IMR-90 (cell line): ENCODE results near the gene TECTA. TPM values are rescaled to one million over a fixed set of nuclear protein-coding genes. Genes with fewer than 3 reads are reported as not detected.

Source experiments
- ATAC-seq: fragments of 200-7000 bp; cut with Tn5 transposase; 2 replicates; pipeline ENCODE4 v1.9.1; 2020; ENCODE audit warnings: low read depth, mild to moderate bottlenecking, moderate library complexity
- BruUV-seq: library from RNA; stranded (reverse); fragments of 400-500 nt; replicated peaks from 2 replicates; lab custom pipeline; 2021; lab: Mats Ljungman, UMichigan
- CTCF ChIA-PET: fragments of 300-600 bp; formaldehyde crosslinking; extraction: SDS; loops from one replicate; lab custom pipeline; 2021; ENCODE audit warnings: antibody characterized with exemption; lab: Yijun Ruan, JAX
- POLR2A ChIA-PET: fragments of 300-600 bp; sonication (Branson Sonifier 250); formaldehyde crosslinking; loops from one replicate; lab custom pipeline; 2022; ENCODE audit warnings: antibody characterized with exemption; ENCODE audit not compliant: unreplicated experiment; lab: Charles Lee
- DNase-seq: peaks from one replicate; pipeline ENCODE4 v3.0.0; 2013
- H2AFZ ChIP-seq: replicated peaks from 2 replicates; pipeline ENCODE3; 2013; ENCODE audit warnings: low read length, mild to moderate bottlenecking; ENCODE audit not compliant: poor library complexity
- H2AK5ac ChIP-seq: 2 replicates; pipeline ENCODE4 v1.6.1; 2013; ENCODE audit warnings: low read depth, low read length, inconsistent platforms
- H2AK9ac ChIP-seq: replicated peaks from 2 replicates; pipeline ENCODE3; 2013; ENCODE audit warnings: mild to moderate bottlenecking, low read depth, low read length, moderate library complexity; ENCODE audit not compliant: poor library complexity
- H2BK120ac ChIP-seq: 2 replicates; pipeline ENCODE4 v1.6.1; 2013; ENCODE audit warnings: low read depth, low read length, inconsistent platforms
- H2BK15ac ChIP-seq: 3 replicates; pipeline ENCODE4 v1.6.1; 2013; ENCODE audit warnings: low read depth, low read length, inconsistent platforms
- H2BK20ac ChIP-seq: 2 replicates; pipeline ENCODE4 v1.6.1; 2013; ENCODE audit warnings: low read depth, mild to moderate bottlenecking, inconsistent platforms, low read length, moderate library complexity
- H2BK5ac ChIP-seq: 2 replicates; pipeline ENCODE4 v1.6.1; 2013; ENCODE audit warnings: mild to moderate bottlenecking, low read depth, low read length, inconsistent platforms; ENCODE audit not compliant: poor library complexity, severe bottlenecking
- H3K14ac ChIP-seq: replicated peaks from 2 replicates; pipeline ENCODE4 v1.6.1; 2013; ENCODE audit warnings: low read depth, low read length, inconsistent platforms
- H3K18ac ChIP-seq: 2 replicates; pipeline ENCODE4 v1.6.1; 2013; ENCODE audit warnings: low read depth, low read length, control low read depth
- H3K23ac ChIP-seq: 2 replicates; pipeline ENCODE4 v1.6.1; 2013; ENCODE audit warnings: low read depth, low read length, inconsistent platforms
- H3K27ac ChIP-seq: 2 replicates; pipeline ENCODE4 v1.5.1; 2013; ENCODE audit warnings: mild to moderate bottlenecking, control low read depth, low read length; ENCODE audit not compliant: insufficient read depth
- H3K27me3 ChIP-seq: 2 replicates; pipeline ENCODE4 v1.6.1; 2013; ENCODE audit warnings: low read length; ENCODE audit not compliant: control insufficient read depth, insufficient read depth
- H3K36me3 ChIP-seq: 2 replicates; pipeline ENCODE4 v1.6.1; 2013; ENCODE audit warnings: low read length, mixed read lengths; ENCODE audit not compliant: control insufficient read depth, insufficient read depth
- H3K4ac ChIP-seq: 2 replicates; pipeline ENCODE4 v1.6.1; 2013; ENCODE audit warnings: low read depth, low read length, inconsistent platforms
- H3K4me1 ChIP-seq: 2 replicates; pipeline ENCODE4 v1.6.1; 2013; ENCODE audit warnings: low read length, mixed read lengths; ENCODE audit not compliant: control insufficient read depth, insufficient read depth
- H3K4me2 ChIP-seq: 2 replicates; pipeline ENCODE4 v1.6.1; 2013; ENCODE audit warnings: low read depth, mild to moderate bottlenecking, control low read depth, low read length, moderate library complexity
- H3K4me3 ChIP-seq: 2 replicates; pipeline ENCODE4 v1.5.1; 2013; ENCODE audit warnings: low read depth, mild to moderate bottlenecking, control low read depth, low read length, moderate library complexity; ENCODE audit not compliant: insufficient read depth
- H3K56ac ChIP-seq: 2 replicates; pipeline ENCODE4 v1.6.1; 2013; ENCODE audit warnings: low read length, inconsistent platforms; ENCODE audit not compliant: insufficient read depth; ENCODE audit errors: extremely low read depth
- H3K79me1 ChIP-seq, 2 experiments: 2 replicates each; pipeline ENCODE4 v1.6.1; 2013; ENCODE audit warnings: low read length in 2 of 2, inconsistent platforms in 1 of 2, low read depth in 1 of 2
- H3K9ac ChIP-seq: 2 replicates; pipeline ENCODE4 v1.6.1; 2013; ENCODE audit warnings: low read depth, low read length, control low read depth
- H3K9me1 ChIP-seq: 2 replicates; pipeline ENCODE4 v1.6.1; 2013; ENCODE audit warnings: low read length, inconsistent platforms; ENCODE audit not compliant: insufficient read depth
- H3K9me3 ChIP-seq: 2 replicates; pipeline ENCODE4 v1.6.1; 2013; ENCODE audit warnings: low read length; ENCODE audit not compliant: control insufficient read depth, insufficient read depth
- H4K20me1 ChIP-seq: 2 replicates; pipeline ENCODE4 v1.6.1; 2013; ENCODE audit warnings: low read length, inconsistent platforms; ENCODE audit not compliant: insufficient read depth
- H4K5ac ChIP-seq: 2 replicates; pipeline ENCODE4 v1.6.1; 2013; ENCODE audit warnings: mild to moderate bottlenecking, low read depth, low read length, control low read depth
- H4K8ac ChIP-seq, 2 experiments: 2 replicates each; pipeline ENCODE4 v1.6.1; 2013; ENCODE audit warnings: low read depth in 2 of 2, low read length in 2 of 2, control low read depth in 1 of 2, inconsistent platforms in 1 of 2
- H4K91ac ChIP-seq: 2 replicates; pipeline ENCODE4 v1.6.1; 2013; ENCODE audit warnings: low read depth, low read length, inconsistent platforms; ENCODE audit not compliant: insufficient read depth
- BHLHE40 ChIP-seq: fragments of 150-350 bp; IDR thresholded peaks from 2 replicates; pipeline ENCODE4 v1.6.1; 2016; ENCODE audit warnings: mild to moderate bottlenecking, low read depth, low read length
- CHD1 ChIP-seq: IDR thresholded peaks from 2 replicates; pipeline ENCODE4 v1.6.1; 2012; ENCODE audit warnings: low read depth, low read length, improper control_type of control experiment
- CTCF ChIP-seq: conservative IDR thresholded peaks from 2 replicates; pipeline ENCODE4 v1.5.1; 2012; ENCODE audit warnings: mild to moderate bottlenecking, low read depth, low read length, improper control_type of control experiment
- ELK1 ChIP-seq: fragments of 150-350 bp; IDR thresholded peaks from 2 replicates; pipeline ENCODE4 v1.6.1; 2016; ENCODE audit warnings: low read depth, mild to moderate bottlenecking, low read length, moderate library complexity, borderline replicate concordance
- FOS ChIP-seq: fragments of 150-350 bp; IDR thresholded peaks from 2 replicates; pipeline ENCODE4 v1.6.1; 2016; ENCODE audit warnings: low read depth, low read length
- MAZ ChIP-seq: IDR thresholded peaks from 2 replicates; pipeline ENCODE4 v1.6.1; 2012; ENCODE audit warnings: low read depth, mild to moderate bottlenecking, low read length, improper control_type of control experiment, moderate library complexity, borderline replicate concordance
- POLR2A ChIP-seq: IDR thresholded peaks from 2 replicates; pipeline ENCODE4 v1.6.1; 2012; ENCODE audit warnings: mild to moderate bottlenecking, low read depth, low read length
- RAD21 ChIP-seq: IDR thresholded peaks from 2 replicates; pipeline ENCODE4 v1.6.1; 2012; ENCODE audit warnings: low read length, improper control_type of control experiment
- RFX5 ChIP-seq: IDR thresholded peaks from 2 replicates; pipeline ENCODE4 v1.8.0; 2012; ENCODE audit warnings: low read depth, mild to moderate bottlenecking, low read length, moderate library complexity
- SMC3 ChIP-seq: fragments of 150-350 bp; IDR thresholded peaks from 2 replicates; pipeline ENCODE4 v1.6.1; 2016; ENCODE audit warnings: low read depth, mild to moderate bottlenecking, antibody characterized with exemption, low read length, moderate library complexity
- USF2 ChIP-seq: fragments of 150-350 bp; IDR thresholded peaks from 2 replicates; pipeline ENCODE4 v1.6.1; 2017; ENCODE audit warnings: mild to moderate bottlenecking, antibody characterized with exemption, low read length, low read depth
- WGBS, 2 experiments: methylation state at CpG; one replicate each; pipeline versions ENCODE4 v1.1.5 to v1.1.7; 2013; ENCODE audit warnings: missing lambda C conversion rate in 2 of 2; ENCODE audit not compliant: insufficient read length in 1 of 2; ENCODE audit errors: extremely low coverage in 2 of 2; 5-methylcytosine and 5-hydroxymethylcytosine counted together
- dilution Hi-C: fragments of 300-500 bp; cut with HindIII; formaldehyde crosslinking; loops from one replicate; pipeline ENCODE4 v1.14.3; 2018; ENCODE audit warnings: low sequenced_read_pairs; ENCODE audit not compliant: unreplicated experiment
- in situ Hi-C: fragments of 300-500 bp; cut with MboI; formaldehyde crosslinking; loops from 3 replicates; pipeline ENCODE4 v1.14.3; 2019; ENCODE audit warnings: low sequenced_read_pairs, inconsistent platforms, mixed read lengths
- intact Hi-C: fragments of 100-400 bp; cut with micrococcal nuclease; formaldehyde crosslinking; loops from 2 replicates; pipeline ENCODE4 v1.10.0; 2022
- polyA plus RNA-seq, 3 experiments: library from polyadenylated mRNA; depleted of rRNA; stranded (reverse); fragments of >200 nt; gene quantifications; 2 replicates each; pipeline ENCODE4 v1.2.3, GENCODE V29; 2012; ENCODE audit warnings: low replicate concordance in 1 of 3
- total RNA-seq: library from RNA; depleted of rRNA; stranded (reverse); fragments of >200 nt; gene quantifications from 2 replicates; pipeline ENCODE4 v1.2.3, GENCODE V29; 2012

Gene TECTA
- total and polyA plus RNA-seq, 2 of the 4 experiments (the other 2 are of a cell fraction) = 0.17 to 0.18 TPM

- no peak overlapping the region for H4K5ac ChIP-seq
- no peak overlapping the region for H2BK5ac ChIP-seq
- no peaks in the 10 kb centered on the region for H3K9me3 ChIP-seq
- no peak overlapping the region for H2BK120ac ChIP-seq
- no peak for TF ChIP-seq MAZ
- no peak for TF ChIP-seq RFX5
- TF ChIP-seq BHLHE40 = no peak
- TF ChIP-seq CHD1 = no peak
- no peak for TF ChIP-seq ELK1
- no peak for TF ChIP-seq FOS
- no peak for TF ChIP-seq RAD21
- no peak for TF ChIP-seq SMC3
- no peak for TF ChIP-seq USF2
- TF ChIP-seq POLR2A = no peak
- TF ChIP-seq CTCF = no peak
- in situ Hi-C loops = no loop called here
- H3K9me1 ChIP-seq = no peaks in the 10 kb centered on the region
- H3K9ac ChIP-seq = no peak overlapping the region
- no peaks in the 10 kb centered on the region for H3K79me1 ChIP-seq
- no peak overlapping the region for H4K91ac ChIP-seq
- DNase-seq (no peak), ATAC-seq (no peak)
- intact Hi-C loops = no loop called here
- H3K27me3 ChIP-seq = peaks cover 2% of the 10 kb centered on the region
- H4K20me1 ChIP-seq = no peaks in the 10 kb centered on the region
- ChIA-PET CTCF (no interaction called here), POLR2A (no interaction called here)
- H3K18ac ChIP-seq = no peak overlapping the region
- H3K14ac ChIP-seq = no peak overlapping the region
- no peak overlapping the region for H2BK20ac ChIP-seq
- no peak overlapping the region for H4K8ac ChIP-seq
- H3K4me2 ChIP-seq = no peak overlapping the region
- H2AK9ac ChIP-seq = no peak overlapping the region
- H3K56ac ChIP-seq = no peak overlapping the region
- H3K4me1 ChIP-seq = no peaks in the 10 kb centered on the region
- H2AFZ ChIP-seq = peak overlapping the region; percentile 8
- no peak overlapping the region for H2BK15ac ChIP-seq
- H3K23ac ChIP-seq = no peak overlapping the region
- no TSS peak for BruUV-seq
- dilution Hi-C loops = no loop called here
- H3K36me3 ChIP-seq = no peaks in the 10 kb centered on the region
- H3K4me3 ChIP-seq = no peak overlapping the region
- no peak overlapping the region for H3K27ac ChIP-seq
- WGBS, 2 experiments = no CpG with 5 or more reads among the region's 3 CpGs
- H3K4ac ChIP-seq = no peak overlapping the region
- no peak overlapping the region for H2AK5ac ChIP-seq
Observed at GRCh38 chr11:121212536-121213361, 111.7 kb downstream of the TECTA start.
